IMR-90 (cell line): ENCODE data around the gene CFH. TPM values are rescaled to one million over a fixed set of nuclear protein-coding genes. Genes with fewer than 3 reads are reported as not detected.

Source experiments
- ATAC-seq: fragments of 200-7000 bp; cut with Tn5 transposase; 2 replicates; pipeline ENCODE4 v1.9.1; 2020; ENCODE audit warnings: low read depth, mild to moderate bottlenecking, moderate library complexity
- BruUV-seq: library from RNA; stranded (reverse); fragments of 400-500 nt; replicated peaks from 2 replicates; lab custom pipeline; 2021; lab: Mats Ljungman, UMichigan
- CTCF ChIA-PET: fragments of 300-600 bp; formaldehyde crosslinking; extraction: SDS; loops from one replicate; lab custom pipeline; 2021; ENCODE audit warnings: antibody characterized with exemption; lab: Yijun Ruan, JAX
- POLR2A ChIA-PET: fragments of 300-600 bp; sonication (Branson Sonifier 250); formaldehyde crosslinking; loops from one replicate; lab custom pipeline; 2022; ENCODE audit warnings: antibody characterized with exemption; ENCODE audit not compliant: unreplicated experiment; lab: Charles Lee
- DNase-seq: peaks from one replicate; pipeline ENCODE4 v3.0.0; 2013
- H2AFZ ChIP-seq: replicated peaks from 2 replicates; pipeline ENCODE3; 2013; ENCODE audit warnings: low read length, mild to moderate bottlenecking; ENCODE audit not compliant: poor library complexity
- H2AK5ac ChIP-seq: 2 replicates; pipeline ENCODE4 v1.6.1; 2013; ENCODE audit warnings: low read depth, low read length, inconsistent platforms
- H2AK9ac ChIP-seq: replicated peaks from 2 replicates; pipeline ENCODE3; 2013; ENCODE audit warnings: mild to moderate bottlenecking, low read depth, low read length, moderate library complexity; ENCODE audit not compliant: poor library complexity
- H2BK120ac ChIP-seq: 2 replicates; pipeline ENCODE4 v1.6.1; 2013; ENCODE audit warnings: low read depth, low read length, inconsistent platforms
- H2BK15ac ChIP-seq: 3 replicates; pipeline ENCODE4 v1.6.1; 2013; ENCODE audit warnings: low read depth, low read length, inconsistent platforms
- H2BK20ac ChIP-seq: 2 replicates; pipeline ENCODE4 v1.6.1; 2013; ENCODE audit warnings: low read depth, mild to moderate bottlenecking, inconsistent platforms, low read length, moderate library complexity
- H2BK5ac ChIP-seq: 2 replicates; pipeline ENCODE4 v1.6.1; 2013; ENCODE audit warnings: mild to moderate bottlenecking, low read depth, low read length, inconsistent platforms; ENCODE audit not compliant: poor library complexity, severe bottlenecking
- H3K14ac ChIP-seq: replicated peaks from 2 replicates; pipeline ENCODE4 v1.6.1; 2013; ENCODE audit warnings: low read depth, low read length, inconsistent platforms
- H3K18ac ChIP-seq: 2 replicates; pipeline ENCODE4 v1.6.1; 2013; ENCODE audit warnings: low read depth, low read length, control low read depth
- H3K23ac ChIP-seq: 2 replicates; pipeline ENCODE4 v1.6.1; 2013; ENCODE audit warnings: low read depth, low read length, inconsistent platforms
- H3K27ac ChIP-seq: 2 replicates; pipeline ENCODE4 v1.5.1; 2013; ENCODE audit warnings: mild to moderate bottlenecking, control low read depth, low read length; ENCODE audit not compliant: insufficient read depth
- H3K27me3 ChIP-seq: 2 replicates; pipeline ENCODE4 v1.6.1; 2013; ENCODE audit warnings: low read length; ENCODE audit not compliant: control insufficient read depth, insufficient read depth
- H3K36me3 ChIP-seq: 2 replicates; pipeline ENCODE4 v1.6.1; 2013; ENCODE audit warnings: low read length, mixed read lengths; ENCODE audit not compliant: control insufficient read depth, insufficient read depth
- H3K4ac ChIP-seq: 2 replicates; pipeline ENCODE4 v1.6.1; 2013; ENCODE audit warnings: low read depth, low read length, inconsistent platforms
- H3K4me1 ChIP-seq: 2 replicates; pipeline ENCODE4 v1.6.1; 2013; ENCODE audit warnings: low read length, mixed read lengths; ENCODE audit not compliant: control insufficient read depth, insufficient read depth
- H3K4me2 ChIP-seq: 2 replicates; pipeline ENCODE4 v1.6.1; 2013; ENCODE audit warnings: low read depth, mild to moderate bottlenecking, control low read depth, low read length, moderate library complexity
- H3K4me3 ChIP-seq: 2 replicates; pipeline ENCODE4 v1.5.1; 2013; ENCODE audit warnings: low read depth, mild to moderate bottlenecking, control low read depth, low read length, moderate library complexity; ENCODE audit not compliant: insufficient read depth
- H3K56ac ChIP-seq: 2 replicates; pipeline ENCODE4 v1.6.1; 2013; ENCODE audit warnings: low read length, inconsistent platforms; ENCODE audit not compliant: insufficient read depth; ENCODE audit errors: extremely low read depth
- H3K79me1 ChIP-seq, 2 experiments: 2 replicates each; pipeline ENCODE4 v1.6.1; 2013; ENCODE audit warnings: low read length in 2 of 2, inconsistent platforms in 1 of 2, low read depth in 1 of 2
- H3K9ac ChIP-seq: 2 replicates; pipeline ENCODE4 v1.6.1; 2013; ENCODE audit warnings: low read depth, low read length, control low read depth
- H3K9me1 ChIP-seq: 2 replicates; pipeline ENCODE4 v1.6.1; 2013; ENCODE audit warnings: low read length, inconsistent platforms; ENCODE audit not compliant: insufficient read depth
- H3K9me3 ChIP-seq: 2 replicates; pipeline ENCODE4 v1.6.1; 2013; ENCODE audit warnings: low read length; ENCODE audit not compliant: control insufficient read depth, insufficient read depth
- H4K20me1 ChIP-seq: 2 replicates; pipeline ENCODE4 v1.6.1; 2013; ENCODE audit warnings: low read length, inconsistent platforms; ENCODE audit not compliant: insufficient read depth
- H4K5ac ChIP-seq: 2 replicates; pipeline ENCODE4 v1.6.1; 2013; ENCODE audit warnings: mild to moderate bottlenecking, low read depth, low read length, control low read depth
- H4K8ac ChIP-seq, 2 experiments: 2 replicates each; pipeline ENCODE4 v1.6.1; 2013; ENCODE audit warnings: low read depth in 2 of 2, low read length in 2 of 2, control low read depth in 1 of 2, inconsistent platforms in 1 of 2
- H4K91ac ChIP-seq: 2 replicates; pipeline ENCODE4 v1.6.1; 2013; ENCODE audit warnings: low read depth, low read length, inconsistent platforms; ENCODE audit not compliant: insufficient read depth
- CTCF ChIP-seq: conservative IDR thresholded peaks from 2 replicates; pipeline ENCODE4 v1.5.1; 2012; ENCODE audit warnings: mild to moderate bottlenecking, low read depth, low read length, improper control_type of control experiment
- MAZ ChIP-seq: IDR thresholded peaks from 2 replicates; pipeline ENCODE4 v1.6.1; 2012; ENCODE audit warnings: low read depth, mild to moderate bottlenecking, low read length, improper control_type of control experiment, moderate library complexity, borderline replicate concordance
- WGBS, 2 experiments: methylation state at CpG; one replicate each; pipeline versions ENCODE4 v1.1.5 to v1.1.7; 2013; ENCODE audit warnings: missing lambda C conversion rate in 2 of 2; ENCODE audit not compliant: insufficient read length in 1 of 2; ENCODE audit errors: extremely low coverage in 2 of 2; 5-methylcytosine and 5-hydroxymethylcytosine counted together
- dilution Hi-C: fragments of 300-500 bp; cut with HindIII; formaldehyde crosslinking; loops from one replicate; pipeline ENCODE4 v1.14.3; 2018; ENCODE audit warnings: low sequenced_read_pairs; ENCODE audit not compliant: unreplicated experiment
- in situ Hi-C: fragments of 300-500 bp; cut with MboI; formaldehyde crosslinking; loops from 3 replicates; pipeline ENCODE4 v1.14.3; 2019; ENCODE audit warnings: low sequenced_read_pairs, inconsistent platforms, mixed read lengths
- intact Hi-C: fragments of 100-400 bp; cut with micrococcal nuclease; formaldehyde crosslinking; loops from 2 replicates; pipeline ENCODE4 v1.10.0; 2022
- polyA plus RNA-seq, 3 experiments: library from polyadenylated mRNA; depleted of rRNA; stranded (reverse); fragments of >200 nt; gene quantifications; 2 replicates each; pipeline ENCODE4 v1.2.3, GENCODE V29; 2012; ENCODE audit warnings: low replicate concordance in 1 of 3
- total RNA-seq: library from RNA; depleted of rRNA; stranded (reverse); fragments of >200 nt; gene quantifications from 2 replicates; pipeline ENCODE4 v1.2.3, GENCODE V29; 2012

Gene CFH
- total and polyA plus RNA-seq, 2 of the 4 experiments (the other 2 are of a cell fraction) = 6.3 to 12.1 TPM

- Histone ChIP-seq H2AK5ac (no peak overlapping the region), H2BK5ac (no peak overlapping the region), H3K4ac (no peak overlapping the region), H3K4me2 (no peak overlapping the region), H3K9me3 (no peaks in the 10 kb centered on the region), H3K23ac (no peak overlapping the region), H2AFZ (no peak overlapping the region), H3K14ac (no peak overlapping the region), H2BK120ac (no peak overlapping the region), H4K8ac (no peak overlapping the region), H4K91ac (no peak overlapping the region), H4K20me1 (no peaks in the 10 kb centered on the region), H2BK20ac (no peak overlapping the region), H3K79me1 (no peaks in the 10 kb centered on the region), H3K18ac (no peak overlapping the region), H4K5ac (no peak overlapping the region), H3K9me1 (no peaks in the 10 kb centered on the region), H3K56ac (no peak overlapping the region), H2AK9ac (no peak overlapping the region), H3K4me1 (no peaks in the 10 kb centered on the region), H3K4me3 (no peak overlapping the region), H2BK15ac (no peak overlapping the region), H3K27ac (no peak overlapping the region), H3K9ac (no peak overlapping the region), H3K27me3 (no peaks in the 10 kb centered on the region), H3K36me3 (no peaks in the 10 kb centered on the region)
- no TSS peak for BruUV-seq
- WGBS, 2 experiments = no CpG with 5 or more reads among the region's 2 CpGs
- intact Hi-C loops = no loop called here
- DNase-seq (no peak), ATAC-seq (no peak)
- CTCF ChIA-PET = interaction anchor here (1.0 kb wide), 1 partner anchor 9 kb away, joined by 3 read pairs; no protein-coding TSS in a partner anchor
- dilution Hi-C loops = no loop called here
- POLR2A ChIA-PET = no interaction called here
- TF ChIP-seq MAZ = no peak
- 0 out of 2 replicates have a peak, but pooled peaks have one; percentile 3 for TF ChIP-seq CTCF
- in situ Hi-C loops = no loop called here
Measured at GRCh38 chr1:196732526-196732925, 80.7 kb downstream of the CFH start.
